Endothelial cell of umbilical vein (primary cell): ENCODE data around the gene MROH7.

ENCODE experiments used
- CTCF ChIP-seq, 2 donors: IDR thresholded peaks; 1 replicate in 1 of 2; 2 replicates in 1 of 2; pipeline ENCODE4 v1.5.1; 2011; ENCODE audit warnings: low read length in 2 of 2, mild to moderate bottlenecking in 2 of 2, moderate library complexity in 2 of 2, control low read depth in 1 of 2, inconsistent platforms in 1 of 2, low read depth in 1 of 2; ENCODE audit not compliant: insufficient read depth in 1 of 2; ENCODE audit errors: extremely low read depth in 1 of 2
- EZH2 ChIP-seq: IDR thresholded peaks from 2 replicates; pipeline ENCODE4 v1.6.1; 2012; ENCODE audit warnings: borderline replicate concordance, low read depth, mild to moderate bottlenecking, moderate library complexity, low read length, inconsistent platforms; ENCODE audit not compliant: severe bottlenecking
- JUN ChIP-seq: IDR thresholded peaks from 2 replicates; pipeline ENCODE4 v1.6.1; 2011; ENCODE audit warnings: borderline replicate concordance, low read depth; ENCODE audit not compliant: insufficient read length, insufficient read depth

GRCh38 chr1:54728027-54728426 lies 86.4 kb downstream of the MROH7 start:
- no peak for TF ChIP-seq CTCF (IDR thresholded peaks at IDR 0.05; ENCODE audit: extremely low read depth in 1 of 2, insufficient read depth in 1 of 2, low read depth in 1 of 2, low read length in 2 of 2)
- no peak for TF ChIP-seq JUN
- no peak for TF ChIP-seq EZH2
